Breast epithelium (tissue), 3 donors: ENCODE results near the gene LRGUK.

Experiments
- POLR2A ChIP-seq: fragments of 450-650 bp; IDR thresholded peaks from one replicate; pipeline ENCODE4 v1.6.1; 2016; ENCODE audit warnings: antibody characterized with exemption, mild to moderate bottlenecking, moderate library complexity
- POLR2AphosphoS5 ChIP-seq, 3 donors: sonication (generic); formaldehyde crosslinking; IDR thresholded peaks; one replicate each; pipeline ENCODE4 v1.6.1; 2017; ENCODE audit warnings: antibody characterized with exemption in 3 of 3
- TF ChIP-seq, protein P1 (sequence below), 3 donors: fragments of 450-650 bp; IDR thresholded peaks; one replicate each; pipeline ENCODE4 v1.5.1; 2016 to 2017; ENCODE audit warnings: antibody characterized with exemption in 3 of 3, mild to moderate bottlenecking in 3 of 3, moderate library complexity in 3 of 3

DNA sequence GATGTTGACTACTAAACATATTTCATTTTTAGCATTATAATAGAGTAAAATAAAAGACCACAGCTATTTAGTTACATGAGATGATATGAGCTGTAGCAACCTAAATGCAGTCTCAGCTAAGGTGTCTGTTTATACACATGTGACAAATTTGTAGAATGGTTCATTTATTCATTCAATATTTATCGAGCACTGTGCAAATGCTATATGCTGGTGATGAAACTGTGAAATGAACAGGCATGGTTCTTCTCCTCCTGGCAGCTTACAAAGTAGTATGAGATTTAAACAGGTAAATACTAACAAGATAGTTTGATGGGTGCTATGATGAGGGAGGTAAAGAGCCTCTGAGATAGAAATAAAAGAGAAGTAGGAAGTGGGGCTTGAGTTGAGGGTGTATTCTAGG is 60.8 kb downstream of the LRGUK start:
- TF ChIP-seq, protein P1, sequence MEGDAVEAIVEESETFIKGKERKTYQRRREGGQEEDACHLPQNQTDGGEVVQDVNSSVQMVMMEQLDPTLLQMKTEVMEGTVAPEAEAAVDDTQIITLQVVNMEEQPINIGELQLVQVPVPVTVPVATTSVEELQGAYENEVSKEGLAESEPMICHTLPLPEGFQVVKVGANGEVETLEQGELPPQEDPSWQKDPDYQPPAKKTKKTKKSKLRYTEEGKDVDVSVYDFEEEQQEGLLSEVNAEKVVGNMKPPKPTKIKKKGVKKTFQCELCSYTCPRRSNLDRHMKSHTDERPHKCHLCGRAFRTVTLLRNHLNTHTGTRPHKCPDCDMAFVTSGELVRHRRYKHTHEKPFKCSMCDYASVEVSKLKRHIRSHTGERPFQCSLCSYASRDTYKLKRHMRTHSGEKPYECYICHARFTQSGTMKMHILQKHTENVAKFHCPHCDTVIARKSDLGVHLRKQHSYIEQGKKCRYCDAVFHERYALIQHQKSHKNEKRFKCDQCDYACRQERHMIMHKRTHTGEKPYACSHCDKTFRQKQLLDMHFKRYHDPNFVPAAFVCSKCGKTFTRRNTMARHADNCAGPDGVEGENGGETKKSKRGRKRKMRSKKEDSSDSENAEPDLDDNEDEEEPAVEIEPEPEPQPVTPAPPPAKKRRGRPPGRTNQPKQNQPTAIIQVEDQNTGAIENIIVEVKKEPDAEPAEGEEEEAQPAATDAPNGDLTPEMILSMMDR (IDR thresholded peaks at IDR 0.05): no peak
- TF ChIP-seq POLR2A (no peak), POLR2AphosphoS5 (IDR thresholded peaks at IDR 0.05) (no peak)
